Common myeloid progenitor, CD34-positive (primary cell): Measurements from ENCODE around the gene CD48.
A peak's percentile ranks its signal among the peaks of the same experiment; 100 is the strongest.
"Not testable (repeated sequence)": the region's sequence is repeated elsewhere in the genome, so short reads cannot be mapped to it uniquely, and the experiment has no call there.

ENCODE experiments used
- CTCF ChIA-PET: fragments of 350-600 bp; sonication (Branson Sonifier 250); formaldehyde crosslinking; loops from one replicate; lab custom pipeline; 2021; ENCODE audit warnings: antibody characterized with exemption; lab: Charles Lee
- POLR2A ChIA-PET: fragments of 350-600 bp; sonication (Branson Sonifier 250); formaldehyde crosslinking; loops from one replicate; lab custom pipeline; 2021; ENCODE audit warnings: antibody characterized with exemption; lab: Charles Lee
- DNase-seq, 3 donors: peaks; one replicate each; pipeline versions ENCODE4 v3.0.0 to v3.0.0-alpha.2; 2013
- H3K27ac ChIP-seq, 2 experiments: 1 replicate in 1 of 2; 2 replicates in 1 of 2; pipeline ENCODE4 v1.7.0; 2013; ENCODE audit warnings: inconsistent platforms in 2 of 2, low read length in 2 of 2, mild to moderate bottlenecking in 2 of 2, low read depth in 1 of 2, moderate library complexity in 1 of 2; ENCODE audit not compliant: severe bottlenecking in 2 of 2, insufficient read depth in 1 of 2, poor library complexity in 1 of 2
- H3K27me3 ChIP-seq, 5 experiments: replicated peaks in 2 of 5; 1 replicate in 3 of 5; 2 replicates in 2 of 5; pipeline versions ENCODE4 v1.6.1 to v1.7.0; 2013; ENCODE audit warnings: low read length in 4 of 5, mild to moderate bottlenecking in 2 of 5, moderate library complexity in 2 of 5, inconsistent platforms in 1 of 5; ENCODE audit not compliant: insufficient read depth in 5 of 5, control insufficient read depth in 4 of 5
- H3K36me3 ChIP-seq, 4 experiments: 1 replicate in 2 of 4; 2 replicates in 2 of 4; pipeline versions ENCODE4 v1.6.1 to v1.7.0; 2013; ENCODE audit warnings: low read length in 3 of 4, control low read depth in 1 of 4, mild to moderate bottlenecking in 1 of 4; ENCODE audit not compliant: control insufficient read depth in 4 of 4, insufficient read depth in 4 of 4
- H3K4me1 ChIP-seq, 4 experiments: 1 replicate in 3 of 4; 2 replicates in 1 of 4; pipeline versions ENCODE4 v1.6.1 to v1.7.1; 2013; ENCODE audit warnings: low read length in 3 of 4, mild to moderate bottlenecking in 3 of 4, control low read depth in 1 of 4, inconsistent platforms in 1 of 4, moderate library complexity in 1 of 4; ENCODE audit not compliant: control insufficient read depth in 4 of 4, insufficient read depth in 4 of 4; ENCODE audit errors: control extremely low read depth in 1 of 4
- H3K4me3 ChIP-seq, 7 experiments: 1 replicate in 4 of 7; 2 replicates in 3 of 7; pipeline versions ENCODE4 v1.5.1 to v1.7.0; 2013; ENCODE audit warnings: mild to moderate bottlenecking in 7 of 7, low read length in 6 of 7, moderate library complexity in 6 of 7, inconsistent platforms in 2 of 7, low read depth in 2 of 7, control low read depth in 1 of 7; ENCODE audit not compliant: insufficient read depth in 4 of 7, control insufficient read depth in 1 of 7; ENCODE audit errors: extremely low read depth in 1 of 7
- H3K9me3 ChIP-seq, 5 experiments: 1 replicate in 4 of 5; 2 replicates in 1 of 5; pipeline versions ENCODE4 v1.6.1 to v1.7.1; 2013; ENCODE audit warnings: low read length in 4 of 5, mild to moderate bottlenecking in 2 of 5, inconsistent platforms in 1 of 5, low read depth in 1 of 5, moderate library complexity in 1 of 5; ENCODE audit not compliant: control insufficient read depth in 4 of 5, insufficient read depth in 2 of 5; ENCODE audit errors: control extremely low read depth in 1 of 5
- WGBS: methylation state at CpG from one replicate; pipeline ENCODE4 v1.1.5; 2013; ENCODE audit not compliant: insufficient coverage; 5-methylcytosine and 5-hydroxymethylcytosine counted together

Gene CD48

GRCh38 chr1:160717306-160717705 is 5.7 kb upstream of the CD48 start:
- Histone ChIP-seq H3K4me1 (peaks cover 11 to 52% (median 16%) of the 10 kb centered on the region in 4 experiments), H3K9me3 (no peaks in the 10 kb centered on the region), H3K4me3 (no peak overlapping the region), H3K27ac (no peak overlapping the region), H3K27me3 (no peaks in the 10 kb centered on the region), H3K36me3 (no peaks in the 10 kb centered on the region)
- ChIA-PET POLR2A (no interaction called here), CTCF (interaction anchor here (1.1 kb wide), 1 partner anchor 8 kb away, joined by 3 read pairs; no protein-coding TSS in a partner anchor)
- no peak for DNase-seq
- WGBS, result 88% methylated on average over 5 of the region's 5 CpGs

- H3K27ac ChIP-seq, result no peak overlapping the region
- no peaks in the 10 kb centered on the region for H3K27me3 ChIP-seq
- H3K9me3 ChIP-seq, result no peaks in the 10 kb centered on the region
- no peak overlapping the region for H3K4me3 ChIP-seq
- 100% methylated on average over 1 of the region's 1 CpG for WGBS
- no peak for DNase-seq
- ChIA-PET CTCF (interaction anchor here (1.1 to 2.1 kb wide), 5 partner anchors 10 to 236 kb away, joined by 3 to 9 read pairs (median 4); no protein-coding TSS in a partner anchor), POLR2A (interaction anchor here (1.4 kb wide), 1 partner anchor 96 kb away, joined by 3 read pairs; no protein-coding TSS in a partner anchor)
- peaks cover 19 to 62% (median 28%) of the 10 kb centered on the region in 4 experiments for H3K4me1 ChIP-seq
- H3K36me3 ChIP-seq, result no peaks in the 10 kb centered on the region
Observed at GRCh38 chr1:160716013-160716412, 4.4 kb upstream of the CD48 start.

- POLR2A ChIA-PET, DNase-seq, H3K36me3 ChIP-seq, H3K9me3 ChIP-seq, H3K27ac ChIP-seq, H3K4me3 ChIP-seq, H3K27me3 ChIP-seq: not testable (repeated sequence)
- WGBS, result 97% methylated on average over 3 of the region's 5 CpGs
- H3K4me1 ChIP-seq, result peaks cover 26 to 70% (median 35%) of the 10 kb centered on the region in 4 experiments
- CTCF ChIA-PET, result interaction anchor here (1.3 to 2.1 kb wide), 7 partner anchors 9 to 238 kb away, joined by 3 to 9 read pairs (median 3); no protein-coding TSS in a partner anchor
Observed at GRCh38 chr1:160714034-160714648, 2.5 kb upstream of the CD48 start.

- 20% methylated on average over 1 of the region's 1 CpG for WGBS
- Histone ChIP-seq H3K27me3 (no peaks in the 10 kb centered on the region), H3K36me3 (peaks cover 0 to 6% (median 0%) of the 10 kb centered on the region in 4 experiments), H3K9me3 (no peaks in the 10 kb centered on the region), H3K4me3 (peak overlapping the region in 2 of 7 experiments; percentile 19 to 23), H3K27ac (no peak overlapping the region), H3K4me1 (peaks cover 36 to 80% (median 41%) of the 10 kb centered on the region in 4 experiments)
- DNase-seq, result no peak
- ChIA-PET POLR2A (no interaction called here), CTCF (interaction anchor here (0.9 to 1.6 kb wide), 6 partner anchors 10 to 239 kb away, joined by 3 to 5 read pairs (median 4); no protein-coding TSS in a partner anchor)
Observed at GRCh38 chr1:160713161-160713560, 1.5 kb upstream of the CD48 start.

- H3K9me3 ChIP-seq, H3K36me3 ChIP-seq, H3K27me3 ChIP-seq, POLR2A ChIA-PET: not testable (repeated sequence)
- Histone ChIP-seq H3K4me3 (peak overlapping the region in 1 of 7 experiments; percentile 57), H3K4me1 (peaks cover 41 to 80% (median 46%) of the 10 kb centered on the region in 4 experiments), H3K27ac (peak overlapping the region in 1 of 2 experiments; percentile 12)
- peak in 2 of 3 donors; percentile 74 to 77 for DNase-seq
- CTCF ChIA-PET, result interaction anchor here (0.9 to 1.4 kb wide), 6 partner anchors 10 to 242 kb away, joined by 3 to 5 read pairs (median 4); partner anchors contain the start of gene ITLN2
- WGBS, result 0% methylated on average over 2 of the region's 5 CpGs
Observed at GRCh38 chr1:160712525-160713080, 981 bp upstream of the CD48 start.

- no peak for DNase-seq
- Histone ChIP-seq H3K9me3 (no peaks in the 10 kb centered on the region), H3K27ac (peak overlapping the region in 1 of 2 experiments; percentile 59), H3K4me3 (peak overlapping the region in 6 of 7 experiments; percentile 20 to 82 (median 54)), H3K27me3 (no peaks in the 10 kb centered on the region), H3K36me3 (peaks cover 0 to 6% (median 0%) of the 10 kb centered on the region in 4 experiments), H3K4me1 (peaks cover 52 to 87% (median 59%) of the 10 kb centered on the region in 4 experiments)
- ChIA-PET CTCF (interaction anchor here (1.1 to 1.5 kb wide), 4 partner anchors 12 to 243 kb away, joined by 4 read pairs; partner anchors contain the start of gene ITLN2), POLR2A (interaction anchor here (0.6 kb wide), 1 partner anchor 151 kb away, joined by 3 read pairs; the partner anchor contains the start of gene CD244)
- WGBS, result 55% methylated on average over 2 of the region's 2 CpGs
Observed at GRCh38 chr1:160711276-160711601, 383 bp downstream of the CD48 start.
